OCI-LY7 (cell line): ENCODE measurements around the gene PARD3B.

Source experiments
- CTCF ChIP-seq: fragments of 200-600 bp; sonication (generic); conservative IDR thresholded peaks from 2 replicates; pipeline ENCODE4 v1.5.1; 2014; ENCODE audit warnings: mild to moderate bottlenecking, antibody characterized with exemption, low read length, moderate library complexity, mixed read lengths
- EZH2phosphoT487 ChIP-seq: fragments of 200-600 bp; sonication (generic); IDR thresholded peaks from 2 replicates; pipeline ENCODE4 v1.6.1; 2018; ENCODE audit warnings: low read depth, borderline replicate concordance, mild to moderate bottlenecking, mixed run types, antibody characterized with exemption, low read length, moderate library complexity, mixed read lengths

- TF ChIP-seq CTCF (no peak), EZH2phosphoT487 (no peak)
Observed at GRCh38 chr2:205495819-205496218, 950.5 kb downstream of the PARD3B start.
